Body of pancreas (tissue), 4 donors: ENCODE data around the gene DAP.

Experiments used
- CTCF ChIP-seq, 7 experiments: fragments of 450-650 bp in 4 of 7; fragments of 200-600 bp in 3 of 7; sonication (generic) in 3 of 7; IDR thresholded peaks; one replicate each; pipeline ENCODE4 v1.5.1; 2016 to 2019; ENCODE audit warnings: antibody characterized with exemption in 7 of 7
- POLR2A ChIP-seq, 3 donors: fragments of 450-650 bp; IDR thresholded peaks; one replicate each; pipeline ENCODE4 v1.6.1; 2016; ENCODE audit warnings: antibody characterized with exemption in 3 of 3, mild to moderate bottlenecking in 2 of 3

- TF ChIP-seq CTCF (IDR thresholded peaks at IDR 0.05), result no peak
- TF ChIP-seq POLR2A (IDR thresholded peaks at IDR 0.05), result no peak
These were observed 76.5 kb downstream of the DAP start for GRCh38 chr5:10684303-10685086.
